Neural progenitor cell (in vitro differentiated cells): Measurements from ENCODE around the gene EEIG1.

ENCODE experiments used
- CTCF ChIP-seq: fragments of 200-600 bp; sonication (generic); IDR thresholded peaks from 2 replicates; pipeline ENCODE4 v1.5.1; 2017; ENCODE audit warnings: antibody characterized with exemption, mild to moderate bottlenecking
- EZH2phosphoT487 ChIP-seq: fragments of 200-600 bp; sonication (generic); IDR thresholded peaks from 2 replicates; pipeline ENCODE4 v1.6.1; 2017; ENCODE audit warnings: antibody characterized with exemption

- TF ChIP-seq CTCF (no peak), EZH2phosphoT487 (no peak)
Observed at GRCh38 chr9:127953768-127954505, 26.9 kb downstream of the EEIG1 start.
